Ovary (tissue), 3 donors: ENCODE data around the gene COX6A2.
A peak's percentile ranks its signal among the peaks of the same experiment; 100 is the strongest.

ENCODE experiments used
- CTCF ChIP-seq, 3 donors: fragments of 450-650 bp in 2 of 3; fragments of 200-600 bp in 1 of 3; IDR thresholded peaks; one replicate each; pipeline versions ENCODE4 v1.5.1 to v1.8.0; 2016 to 2022; ENCODE audit warnings: antibody characterized with exemption in 3 of 3, mild to moderate bottlenecking in 1 of 3
- EP300 ChIP-seq: sonication (generic); formaldehyde crosslinking; IDR thresholded peaks from one replicate; pipeline ENCODE4 v1.6.1; 2017; ENCODE audit warnings: antibody characterized with exemption
- POLR2A ChIP-seq: fragments of 450-650 bp; IDR thresholded peaks from one replicate; pipeline ENCODE4 v1.6.1; 2017; ENCODE audit warnings: antibody characterized with exemption, mild to moderate bottlenecking, moderate library complexity
- donor health status: DM: no; HTN: no; CAD: no.

- TF ChIP-seq POLR2A (no peak), CTCF (IDR thresholded peaks at IDR 0.05) (no peak), EP300 (peak; percentile 82)
These were observed 31.8 kb upstream of the COX6A2 start for GRCh38 chr16:31459687-31460581.
